NCI-H1436 (cell line): ENCODE measurements around the gene ROPN1L.
"Not testable (repeated sequence)": the region's sequence is repeated elsewhere in the genome, so short reads cannot be mapped to it uniquely, and the experiment has no call there.

ENCODE experiments used
- DNase-seq: peaks from one replicate; lab custom pipeline; 2025; lab: John Stamatoyannopoulos, UW

The ROPN1L gene

GRCh38 chr5:10501554-10502075, 59.9 kb downstream of the ROPN1L start:
- DNase-seq = no peak

GRCh38 chr5:10502130-10502529, 60.5 kb downstream of the ROPN1L start:
- DNase-seq = no peak

- DNase-seq = no peak
Measured at GRCh38 chr5:10502578-10502977, 60.9 kb downstream of the ROPN1L start.

- DNase-seq = no peak
Measured at GRCh38 chr5:10503321-10503720, 61.6 kb downstream of the ROPN1L start.

- no peak for DNase-seq
Measured at GRCh38 chr5:10503997-10504793, 62.5 kb downstream of the ROPN1L start.

- no peak for DNase-seq
Measured at GRCh38 chr5:10505517-10506095, 63.9 kb downstream of the ROPN1L start.

GRCh38 chr5:10506535-10506934, 64.9 kb downstream of the ROPN1L start:
- DNase-seq = no peak

GRCh38 chr5:10507575-10508096, 66.0 kb downstream of the ROPN1L start:
- no peak for DNase-seq

GRCh38 chr5:10509575-10509974, 67.9 kb downstream of the ROPN1L start:
- no peak for DNase-seq

GRCh38 chr5:10511741-10512640, 70.3 kb downstream of the ROPN1L start:
- DNase-seq = no peak

- DNase-seq = no peak
Measured at GRCh38 chr5:10513501-10514442, 72.1 kb downstream of the ROPN1L start.

- DNase-seq = not testable (repeated sequence)
Measured at GRCh38 chr5:10514572-10514971, 72.9 kb downstream of the ROPN1L start.
